GM19463 (cell line): ENCODE data around the gene ANKAR.
A peak's percentile ranks its signal among the peaks of the same experiment; 100 is the strongest.
"Not testable (repeated sequence)": the region's sequence is repeated elsewhere in the genome, so short reads cannot be mapped to it uniquely, and the experiment has no call there.

ENCODE experiments used
- ATAC-seq: cut with Tn5 transposase; IDR thresholded peaks from one replicate; pipeline ENCODE4 v1.9.1; 2021; ENCODE audit warnings: mild to moderate bottlenecking, moderate library complexity; ENCODE audit not compliant: unreplicated experiment

ANKAR gene

GRCh38 chr2:189659734-189660133, 14.7 kb upstream of the ANKAR start:
- no peak for ATAC-seq

- ATAC-seq, result no peak
These were observed 13.7 kb upstream of the ANKAR start for GRCh38 chr2:189660803-189661147.

GRCh38 chr2:189661148-189661956, 13.1 kb upstream of the ANKAR start, which contains the start of gene ASNSD1:
Gene ASNSD1, plus strand, starts transcription at chr2:189661459. Its CDS starts 4,674 bp downstream, at chr2:189666133.
- peak; percentile 91 for ATAC-seq

GRCh38 chr2:189661957-189662321, 12.5 kb upstream of the ANKAR start:
- no peak for ATAC-seq

GRCh38 chr2:189662669-189663226, 11.7 kb upstream of the ANKAR start:
- no peak for ATAC-seq

- not testable (repeated sequence) for ATAC-seq
These were observed 11.2 kb upstream of the ANKAR start for GRCh38 chr2:189663319-189663718.

- ATAC-seq, result no peak
These were observed 4.6 kb upstream of the ANKAR start for GRCh38 chr2:189669913-189670312.

- no peak for ATAC-seq
These were observed 653 bp upstream of the ANKAR start for GRCh38 chr2:189673661-189674373.

- ATAC-seq, result no peak
These were observed 2.0 kb downstream of the ANKAR start for GRCh38 chr2:189676471-189676870.

GRCh38 chr2:189679226-189679625, 4.8 kb downstream of the ANKAR start:
- ATAC-seq, result no peak

- no peak for ATAC-seq
These were observed 6.7 kb downstream of the ANKAR start for GRCh38 chr2:189681203-189681602.

- ATAC-seq, result no peak
These were observed 7.4 kb downstream of the ANKAR start for GRCh38 chr2:189681903-189682302.

GRCh38 chr2:189683348-189683747, 8.9 kb downstream of the ANKAR start:
- no peak for ATAC-seq

- ATAC-seq, result no peak
These were observed 10.3 kb downstream of the ANKAR start for GRCh38 chr2:189684811-189685210.

GRCh38 chr2:189685540-189686229, 11.2 kb downstream of the ANKAR start:
- peak; percentile 74 for ATAC-seq

- not testable (repeated sequence) for ATAC-seq
These were observed 13.3 kb downstream of the ANKAR start for GRCh38 chr2:189687796-189688195.

- ATAC-seq, result no peak
These were observed 21.8 kb downstream of the ANKAR start for GRCh38 chr2:189696223-189696622.

GRCh38 chr2:189698020-189698887, 23.8 kb downstream of the ANKAR start:
- no peak for ATAC-seq

- ATAC-seq, result no peak
These were observed 26.2 kb downstream of the ANKAR start for GRCh38 chr2:189700681-189701080.

- no peak for ATAC-seq
These were observed 27.6 kb downstream of the ANKAR start for GRCh38 chr2:189702071-189702470.
